ENCODE results near the gene SESN2. TPM values are rescaled to one million over a fixed set of nuclear protein-coding genes. Genes with fewer than 3 reads are reported as not detected.

SESN2 gene
- total RNA-seq, 6 experiments from 2014 or later, result 4.5 to 17.9 (median 14.0) TPM

- no peak overlapping the region for H3K4me3 ChIP-seq
- no peaks in the 10 kb centered on the region for H3K27me3 ChIP-seq
- 96% methylated on average over 5 of the region's 5 CpGs for WGBS (ENCODE audit: insufficient coverage, low coverage, low lambda C conversion rate, missing lambda C conversion rate)
- intact Hi-C loops (cut with DNase I), result no loop called here
- H3K27ac ChIP-seq, result no peak overlapping the region
- TF ChIP-seq POLR2A (IDR thresholded peaks at IDR 0.05) (no peak), CTCF (IDR thresholded peaks at IDR 0.05) (no peak)
- no peaks in the 10 kb centered on the region for H3K9me3 ChIP-seq
- peaks cover 0 to 42% (median 22%) of the 10 kb centered on the region in 4 donors for H3K4me1 ChIP-seq
- peaks cover 0 to 68% (median 37%) of the 10 kb centered on the region in 4 donors for H3K36me3 ChIP-seq
- DNase-seq (no peak), ATAC-seq (no peak)
Measured at GRCh38 chr1:28278763-28279162, 19.4 kb downstream of the SESN2 start.

- DNase-seq (no peak), ATAC-seq (no peak)
- peaks cover 0 to 50% (median 25%) of the 10 kb centered on the region in 4 donors for H3K4me1 ChIP-seq
- H3K27ac ChIP-seq, result peak overlapping the region in 1 of 3 donors; percentile 13
- no peak for TF ChIP-seq POLR2A (IDR thresholded peaks at IDR 0.05)
- TF ChIP-seq CTCF (IDR thresholded peaks at IDR 0.05), result no peak
- no peaks in the 10 kb centered on the region for H3K27me3 ChIP-seq
- peaks cover 0 to 59% (median 30%) of the 10 kb centered on the region in 4 donors for H3K36me3 ChIP-seq
- intact Hi-C loops (cut with DNase I), result no loop called here
- H3K4me3 ChIP-seq, result no peak overlapping the region
- H3K9me3 ChIP-seq, result no peaks in the 10 kb centered on the region
- 86% methylated on average over 7 of the region's 7 CpGs for WGBS (ENCODE audit: insufficient coverage, low coverage, low lambda C conversion rate, missing lambda C conversion rate)
Measured at GRCh38 chr1:28279721-28280120, 20.4 kb downstream of the SESN2 start.

GRCh38 chr1:28280501-28280900 lies 21.2 kb downstream of the SESN2 start:
- H3K36me3 ChIP-seq, result peaks cover 0 to 51% (median 27%) of the 10 kb centered on the region in 4 donors
- H3K9me3 ChIP-seq, result no peaks in the 10 kb centered on the region
- H3K4me1 ChIP-seq, result peaks cover 0 to 55% (median 26%) of the 10 kb centered on the region in 4 donors
- no peak overlapping the region for H3K4me3 ChIP-seq
- H3K27ac ChIP-seq, result peak overlapping the region in 2 of 3 donors; percentile 93 to 97
- WGBS (ENCODE audit: insufficient coverage, low coverage, low lambda C conversion rate, missing lambda C conversion rate), result no CpG with 5 or more reads among the region's 8 CpGs
- DNase-seq (peak; percentile 34 to 67 (median 61)), ATAC-seq (peak; percentile 3 to 47 (median 14))
- intact Hi-C loops (cut with DNase I), result no loop called here
- TF ChIP-seq POLR2A (IDR thresholded peaks at IDR 0.05), result no peak
- TF ChIP-seq CTCF (IDR thresholded peaks at IDR 0.05), result no peak
- H3K27me3 ChIP-seq, result no peaks in the 10 kb centered on the region

GRCh38 chr1:28280977-28281381 lies 21.7 kb downstream of the SESN2 start:
- 55% methylated on average over 2 of the region's 5 CpGs for WGBS (ENCODE audit: insufficient coverage, low coverage, low lambda C conversion rate, missing lambda C conversion rate)
- TF ChIP-seq POLR2A (IDR thresholded peaks at IDR 0.05), result no peak
- no peak for TF ChIP-seq CTCF (IDR thresholded peaks at IDR 0.05)
- H3K27ac ChIP-seq, result peak overlapping the region in 2 of 3 donors; percentile 93 to 97
- H3K9me3 ChIP-seq, result no peaks in the 10 kb centered on the region
- ATAC-seq, result no peak
- H3K27me3 ChIP-seq, result no peaks in the 10 kb centered on the region
- peaks cover 0 to 46% (median 25%) of the 10 kb centered on the region in 4 donors for H3K36me3 ChIP-seq
- peaks cover 0 to 56% (median 28%) of the 10 kb centered on the region in 4 donors for H3K4me1 ChIP-seq
- DNase-seq, result no peak
- intact Hi-C loops (cut with DNase I), result no loop called here
- no peak overlapping the region for H3K4me3 ChIP-seq

Data from right lobe of liver (tissue), 6 donors.